ENCODE results near the gene TCHH.
"Not testable (repeated sequence)": the region's sequence is repeated elsewhere in the genome, so short reads cannot be mapped to it uniquely, and the experiment has no call there.

TCHH gene, protein sequence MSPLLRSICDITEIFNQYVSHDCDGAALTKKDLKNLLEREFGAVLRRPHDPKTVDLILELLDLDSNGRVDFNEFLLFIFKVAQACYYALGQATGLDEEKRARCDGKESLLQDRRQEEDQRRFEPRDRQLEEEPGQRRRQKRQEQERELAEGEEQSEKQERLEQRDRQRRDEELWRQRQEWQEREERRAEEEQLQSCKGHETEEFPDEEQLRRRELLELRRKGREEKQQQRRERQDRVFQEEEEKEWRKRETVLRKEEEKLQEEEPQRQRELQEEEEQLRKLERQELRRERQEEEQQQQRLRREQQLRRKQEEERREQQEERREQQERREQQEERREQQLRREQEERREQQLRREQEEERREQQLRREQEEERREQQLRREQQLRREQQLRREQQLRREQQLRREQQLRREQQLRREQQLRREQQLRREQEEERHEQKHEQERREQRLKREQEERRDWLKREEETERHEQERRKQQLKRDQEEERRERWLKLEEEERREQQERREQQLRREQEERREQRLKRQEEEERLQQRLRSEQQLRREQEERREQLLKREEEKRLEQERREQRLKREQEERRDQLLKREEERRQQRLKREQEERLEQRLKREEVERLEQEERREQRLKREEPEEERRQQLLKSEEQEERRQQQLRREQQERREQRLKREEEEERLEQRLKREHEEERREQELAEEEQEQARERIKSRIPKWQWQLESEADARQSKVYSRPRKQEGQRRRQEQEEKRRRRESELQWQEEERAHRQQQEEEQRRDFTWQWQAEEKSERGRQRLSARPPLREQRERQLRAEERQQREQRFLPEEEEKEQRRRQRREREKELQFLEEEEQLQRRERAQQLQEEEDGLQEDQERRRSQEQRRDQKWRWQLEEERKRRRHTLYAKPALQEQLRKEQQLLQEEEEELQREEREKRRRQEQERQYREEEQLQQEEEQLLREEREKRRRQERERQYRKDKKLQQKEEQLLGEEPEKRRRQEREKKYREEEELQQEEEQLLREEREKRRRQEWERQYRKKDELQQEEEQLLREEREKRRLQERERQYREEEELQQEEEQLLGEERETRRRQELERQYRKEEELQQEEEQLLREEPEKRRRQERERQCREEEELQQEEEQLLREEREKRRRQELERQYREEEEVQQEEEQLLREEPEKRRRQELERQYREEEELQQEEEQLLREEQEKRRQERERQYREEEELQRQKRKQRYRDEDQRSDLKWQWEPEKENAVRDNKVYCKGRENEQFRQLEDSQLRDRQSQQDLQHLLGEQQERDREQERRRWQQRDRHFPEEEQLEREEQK (N-terminal part only)

DNA sequence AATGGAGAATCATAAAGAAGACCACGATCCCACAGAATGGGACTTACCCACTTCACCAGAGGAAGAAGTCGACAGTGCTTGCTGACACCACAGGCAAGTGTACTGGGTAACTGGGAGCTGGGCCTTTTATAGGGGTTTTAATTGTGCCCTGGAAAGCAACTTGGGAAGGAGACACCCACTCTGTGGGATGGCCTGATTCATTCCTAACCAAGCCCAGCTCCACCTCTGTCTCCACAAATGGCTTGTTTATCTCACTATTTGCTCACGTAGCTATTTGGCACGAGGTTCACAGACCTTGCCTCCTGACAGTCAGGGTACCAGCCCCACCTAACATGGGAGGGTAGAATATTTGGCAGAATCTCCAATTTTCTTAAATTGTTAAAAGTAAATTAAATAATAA lies at the start of gene TCHH:
Gene TCHH, minus strand, starts transcription at position 101 of the 400 bp plus-strand sequence. CDS start 1,364 bp downstream, outside the sequence.
- DNase-seq: no peak

DNA sequence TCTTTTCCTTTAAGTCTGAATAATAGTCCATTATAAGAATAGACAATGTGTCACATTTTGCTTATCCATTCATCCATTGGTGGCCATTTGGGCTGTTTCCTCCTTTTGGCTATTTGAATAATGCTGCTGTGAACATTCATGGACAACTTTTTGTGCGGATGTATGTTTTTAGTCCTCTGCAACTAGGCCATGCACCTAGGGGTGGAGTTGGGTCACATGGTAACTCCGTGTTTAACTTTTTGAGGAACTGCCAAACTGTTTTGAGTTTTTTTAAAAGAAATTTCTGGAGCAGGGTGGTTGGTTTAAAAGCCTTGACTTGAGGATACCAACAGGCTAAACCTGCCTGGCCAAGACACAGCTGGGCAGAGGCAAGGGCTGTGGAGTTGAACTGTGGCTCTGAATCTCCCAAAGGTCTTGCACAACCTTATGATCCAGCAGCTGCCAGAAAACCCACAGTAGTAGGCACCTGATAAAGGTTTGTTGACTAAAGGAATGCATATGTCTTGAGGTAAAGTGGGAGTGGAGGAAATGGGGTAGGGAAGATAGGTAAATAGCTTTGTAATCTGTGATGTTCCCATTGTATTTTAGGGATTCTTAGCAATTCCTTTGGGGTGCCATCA lies 49.4 kb upstream of the TCHH start:
- DNase-seq: no peak

DNA sequence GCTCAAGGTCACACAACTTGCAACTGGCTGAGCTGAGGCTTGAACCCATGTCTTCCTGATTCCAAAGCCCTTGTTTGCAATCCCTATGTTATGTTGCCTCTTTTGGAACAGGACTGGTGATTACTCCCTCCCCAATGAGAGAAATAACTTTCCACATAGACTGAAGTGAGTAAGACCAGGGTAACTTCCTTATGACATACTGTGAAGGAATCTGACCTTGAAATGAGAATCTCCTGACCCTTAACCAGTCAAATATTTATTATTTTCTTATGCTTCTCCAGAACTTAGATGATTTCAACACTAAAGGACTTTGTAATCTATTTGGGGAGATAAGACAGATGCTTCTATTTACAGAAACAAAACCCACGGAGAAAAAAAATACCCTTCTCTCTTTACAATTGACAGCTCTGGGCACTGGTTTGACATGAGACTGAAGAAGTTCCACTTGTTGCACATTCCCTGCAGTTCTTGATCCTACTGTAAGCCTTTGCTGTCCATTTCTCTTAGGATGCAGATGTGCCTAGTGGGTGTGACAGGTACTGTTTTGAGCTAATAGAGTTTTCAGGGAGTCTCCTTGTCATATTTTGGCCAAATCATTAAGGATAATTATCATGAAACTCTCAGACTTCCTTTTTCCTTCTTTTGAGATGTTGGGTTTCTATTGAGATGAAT lies 47.7 kb upstream of the TCHH start:
- no peak for DNase-seq

DNA sequence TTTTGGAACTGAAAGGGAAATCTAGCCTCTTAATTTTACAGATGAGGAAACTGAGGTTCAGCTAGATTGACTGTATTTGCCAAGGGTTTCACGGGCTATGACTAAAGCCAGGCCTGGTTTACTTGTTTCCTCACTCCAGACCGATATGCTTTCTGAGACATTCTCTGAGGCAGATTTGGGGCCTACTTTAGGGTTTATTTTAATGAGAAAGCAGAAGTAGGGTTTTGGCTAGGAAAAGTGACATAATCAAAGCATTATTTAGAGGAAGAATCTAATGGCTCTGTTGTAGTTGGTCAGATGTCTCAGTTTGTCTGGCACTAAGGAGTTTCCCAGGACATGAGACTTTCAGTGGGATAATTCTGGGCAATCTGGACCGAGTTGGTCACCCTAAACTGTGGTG lies 45.3 kb upstream of the TCHH start:
- no peak for DNase-seq

DNA sequence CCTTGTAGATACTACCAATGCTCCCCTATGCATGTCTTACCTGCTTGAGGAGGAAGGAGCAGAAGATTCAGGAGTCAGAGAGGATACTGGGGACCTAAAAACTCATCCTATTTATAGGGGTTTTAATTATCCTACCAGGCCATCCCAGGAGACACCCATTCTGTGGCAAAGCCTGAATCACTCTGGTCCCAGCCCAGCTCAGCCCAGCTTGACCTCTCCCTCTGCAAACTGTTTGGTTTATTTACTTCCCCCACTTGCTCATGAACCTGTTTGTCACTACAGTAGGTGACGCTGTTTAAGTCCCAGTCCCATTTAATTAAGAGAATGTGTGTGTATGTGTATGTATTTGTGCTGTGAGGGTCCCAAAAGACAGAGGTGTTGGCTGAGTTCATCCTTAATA lies 43.9 kb upstream of the TCHH start, which contains the start of gene RPTN:
Gene RPTN, minus strand, starts transcription at position 85 of the 400 bp plus-strand sequence. CDS start 1,339 bp downstream, outside the sequence.
- no peak for DNase-seq

DNA sequence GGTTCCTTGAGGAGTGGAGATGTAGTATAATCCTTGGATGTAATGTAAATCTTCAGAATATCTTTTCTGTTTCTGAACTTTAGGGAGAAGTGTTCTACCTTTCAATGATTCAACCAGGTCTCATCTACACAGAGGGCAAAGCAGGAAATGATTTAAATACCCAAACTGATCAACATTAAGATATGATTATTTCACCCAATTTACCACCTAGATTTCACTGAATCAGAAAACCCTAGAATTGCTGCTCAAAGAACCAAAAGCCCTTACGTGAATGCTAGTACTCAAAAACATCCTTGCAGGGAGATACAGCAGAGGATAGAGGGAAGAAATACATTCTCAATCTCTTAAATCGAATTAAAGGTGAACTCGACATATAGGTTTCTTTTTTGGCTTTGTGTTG lies 38.8 kb upstream of the TCHH start:
- DNase-seq: no peak

DNA sequence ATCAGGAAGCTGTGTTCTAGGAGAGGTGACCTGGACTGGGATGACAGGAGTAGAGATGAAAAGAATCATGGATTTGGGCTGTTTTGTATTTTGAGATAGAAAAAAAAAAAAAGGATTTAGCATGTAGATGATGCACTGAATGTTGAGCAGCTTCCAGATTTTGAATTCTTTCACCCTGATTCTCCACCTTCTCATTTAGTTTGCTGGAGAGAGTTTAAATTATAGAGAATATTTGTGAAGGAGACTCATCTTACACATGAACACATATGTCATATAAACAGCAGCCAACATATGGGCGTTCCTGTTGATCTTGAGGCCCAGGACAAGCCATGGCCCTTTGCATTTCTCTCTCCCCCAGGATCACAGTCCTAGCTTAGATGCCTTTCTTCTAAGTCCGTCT lies 36.4 kb upstream of the TCHH start:
- no peak for DNase-seq

DNA sequence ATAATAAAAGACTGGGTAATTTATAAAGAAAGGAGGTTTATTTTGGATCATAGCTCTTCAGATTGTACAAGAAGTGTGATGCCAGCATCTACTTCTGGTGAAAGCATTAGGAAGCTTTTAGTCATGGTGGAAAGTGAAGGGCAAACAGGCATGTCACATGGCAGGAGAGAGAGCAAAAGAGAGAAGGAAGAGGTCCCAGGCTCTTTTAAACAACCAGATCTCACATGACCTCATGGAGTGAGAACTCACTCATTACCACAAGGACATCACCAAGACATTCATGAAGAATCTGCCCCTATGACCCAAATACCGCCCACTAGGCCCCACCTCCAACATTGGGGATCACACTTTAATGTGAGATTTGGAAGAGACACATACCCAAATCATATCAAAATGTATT lies 33.7 kb upstream of the TCHH start:
- no peak for DNase-seq

DNA sequence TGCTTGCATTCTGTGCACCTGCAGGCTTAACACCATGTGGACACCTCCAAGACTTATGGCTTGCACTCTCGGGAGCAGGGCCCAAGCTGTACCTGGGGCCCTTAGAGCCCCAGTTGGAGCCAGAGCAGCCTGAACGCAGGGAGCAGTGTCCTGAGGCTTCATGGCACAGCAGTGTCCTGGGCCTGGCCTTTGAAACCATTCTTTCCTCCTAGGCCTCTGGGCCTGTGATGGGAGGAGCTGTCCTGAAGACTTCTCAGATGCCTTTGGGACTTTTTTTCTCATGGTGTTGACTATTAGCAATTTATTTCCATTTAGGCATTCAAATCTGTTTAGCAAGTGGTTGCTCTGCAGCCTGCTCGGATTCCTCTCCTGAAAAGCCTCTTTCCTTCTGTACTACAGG lies 32.8 kb upstream of the TCHH start:
- no peak for DNase-seq

DNA sequence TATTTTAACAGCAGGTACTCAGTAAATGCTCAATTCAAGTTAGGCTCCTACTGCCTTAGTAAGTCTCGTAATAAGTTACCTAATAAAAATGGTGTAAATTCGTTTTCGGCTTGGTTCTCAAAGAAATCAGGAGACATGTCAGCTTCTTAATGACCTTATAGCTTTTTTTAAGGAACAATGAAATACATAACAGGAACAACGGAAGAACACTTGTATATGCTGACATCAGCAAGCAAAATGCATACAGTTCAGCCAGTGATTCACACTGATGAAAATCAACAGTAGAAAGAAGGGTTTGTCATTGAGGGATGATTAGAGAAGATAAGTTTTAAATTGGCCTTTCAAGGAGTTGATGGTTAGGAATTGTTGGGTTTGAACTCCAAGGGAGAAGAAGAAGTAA lies 30.5 kb upstream of the TCHH start:
- no peak for DNase-seq

DNA sequence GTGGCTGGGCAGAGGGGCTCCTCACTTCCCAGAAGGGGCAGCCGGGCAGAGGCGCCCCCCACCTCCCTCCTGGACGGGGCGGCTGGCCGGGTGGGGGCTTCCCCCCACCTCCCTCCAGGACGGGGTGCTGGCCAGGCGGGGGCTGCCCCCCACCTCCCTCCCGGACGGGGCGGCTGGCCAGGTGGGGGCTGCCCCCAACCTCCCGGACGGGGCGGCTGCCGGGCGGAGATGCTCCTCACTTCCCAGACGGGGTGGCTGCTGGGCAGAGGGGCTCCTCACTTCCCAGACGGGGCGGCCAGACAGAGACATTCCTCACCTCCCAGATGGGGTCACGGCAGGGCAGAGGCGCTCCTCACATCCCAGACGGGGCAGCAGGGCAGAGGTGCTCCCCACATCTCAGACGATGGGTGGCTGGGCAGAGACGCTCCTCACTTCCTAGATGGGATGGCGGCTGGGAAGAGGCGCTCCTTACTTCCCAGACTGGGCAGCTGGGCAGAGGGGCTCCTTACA lies 29.5 kb upstream of the TCHH start:
- DNase-seq: not testable (repeated sequence)

DNA sequence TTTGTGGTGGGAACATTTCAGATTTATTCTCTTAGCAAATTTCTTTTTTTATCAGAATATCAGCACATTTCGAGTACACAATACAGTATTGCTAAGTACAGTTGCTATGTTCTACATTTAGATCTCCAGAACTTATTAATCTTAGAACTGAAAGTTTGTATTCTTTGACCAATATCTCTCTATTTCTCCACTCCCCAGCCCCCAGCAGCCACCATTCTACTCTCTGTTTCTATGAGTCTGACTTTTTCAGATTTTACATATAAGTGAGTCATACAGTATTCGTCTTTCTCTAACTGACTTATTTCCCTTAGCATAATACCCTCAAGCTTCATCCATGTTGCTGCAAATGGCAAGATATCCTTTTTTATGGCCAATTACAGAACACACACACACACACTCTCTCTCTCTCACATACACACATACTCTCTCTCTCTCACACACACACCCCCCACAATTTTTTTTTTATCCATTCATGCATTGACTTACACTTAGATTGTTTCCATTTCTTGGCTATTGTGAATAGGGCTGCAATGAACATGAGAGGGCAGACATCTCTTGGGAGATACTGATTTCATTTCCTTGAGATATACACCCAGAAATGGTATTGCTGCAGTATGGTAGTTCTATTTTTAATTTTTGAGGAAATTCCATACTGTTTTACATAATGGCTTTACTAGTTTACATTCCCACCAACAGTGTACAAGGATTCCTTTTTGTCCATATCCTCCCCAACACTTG lies 28.1 kb upstream of the TCHH start:
- DNase-seq: no peak

DNA sequence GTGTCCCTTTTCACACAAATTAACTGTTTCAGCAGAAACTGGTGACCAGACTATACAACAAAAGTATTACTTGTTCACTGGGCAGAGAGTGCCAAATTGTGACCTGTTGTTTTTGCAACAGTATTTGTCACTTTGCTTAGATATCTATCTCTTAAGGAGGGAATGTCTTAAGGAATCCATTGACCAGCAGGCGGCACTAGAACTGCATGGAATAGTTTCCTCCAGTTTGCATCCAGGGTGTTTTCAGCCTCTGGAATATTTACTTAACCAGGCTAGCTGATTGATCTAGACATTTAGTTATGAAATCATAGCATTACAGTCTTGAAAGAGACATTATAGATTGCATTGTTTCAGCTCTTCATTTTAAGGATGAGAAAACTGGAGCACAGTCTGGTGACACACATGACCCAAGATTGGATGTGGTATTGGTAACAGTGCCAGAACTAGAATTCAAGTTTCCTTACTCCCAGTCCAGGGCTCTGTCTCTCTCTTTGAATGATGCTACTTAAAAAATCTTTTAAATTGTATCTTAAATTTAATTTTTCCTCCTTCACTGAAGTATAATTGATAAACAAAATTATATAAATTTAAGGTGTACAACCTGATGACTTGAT lies 26.8 kb upstream of the TCHH start:
- DNase-seq: no peak

DNA sequence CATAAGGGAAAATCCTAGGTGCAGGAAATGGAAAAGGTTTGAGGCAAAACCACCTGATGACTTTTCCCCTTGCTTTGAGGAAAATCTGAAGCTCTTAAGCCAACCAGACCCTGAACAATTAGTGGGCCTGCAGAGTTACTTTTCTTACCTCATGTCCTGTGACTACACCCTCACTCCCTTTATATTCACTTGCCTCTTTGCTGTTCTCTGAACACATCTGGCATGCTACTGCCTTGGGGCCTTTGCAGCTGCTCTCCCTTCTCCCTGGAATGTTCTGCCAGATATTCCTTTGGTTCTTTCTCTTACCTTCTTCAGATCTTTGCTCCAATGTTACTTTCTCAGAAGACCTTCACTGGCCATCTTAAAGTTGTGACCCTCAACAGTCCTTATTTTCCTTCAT lies 22.0 kb upstream of the TCHH start:
- DNase-seq: no peak

DNA sequence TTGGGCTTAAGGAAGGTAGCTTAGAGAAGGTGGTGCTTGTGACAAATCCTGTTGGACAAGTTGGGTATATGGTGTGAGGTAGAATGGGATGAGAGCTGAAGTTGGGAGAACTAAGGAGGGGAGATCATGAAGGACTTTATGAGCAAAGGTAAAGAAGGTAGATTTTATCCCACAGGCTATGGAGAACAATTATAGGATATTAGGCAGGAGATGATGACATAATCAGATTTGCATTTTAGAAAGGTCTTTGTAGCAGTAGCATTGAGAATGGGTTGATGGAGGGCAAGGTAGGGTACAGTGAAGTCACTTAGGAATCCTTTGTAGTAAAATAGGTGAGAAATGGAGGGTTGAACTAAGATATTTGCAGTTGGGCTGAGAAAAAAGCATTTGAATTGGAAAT lies 14.9 kb upstream of the TCHH start:
- DNase-seq: no peak

DNA sequence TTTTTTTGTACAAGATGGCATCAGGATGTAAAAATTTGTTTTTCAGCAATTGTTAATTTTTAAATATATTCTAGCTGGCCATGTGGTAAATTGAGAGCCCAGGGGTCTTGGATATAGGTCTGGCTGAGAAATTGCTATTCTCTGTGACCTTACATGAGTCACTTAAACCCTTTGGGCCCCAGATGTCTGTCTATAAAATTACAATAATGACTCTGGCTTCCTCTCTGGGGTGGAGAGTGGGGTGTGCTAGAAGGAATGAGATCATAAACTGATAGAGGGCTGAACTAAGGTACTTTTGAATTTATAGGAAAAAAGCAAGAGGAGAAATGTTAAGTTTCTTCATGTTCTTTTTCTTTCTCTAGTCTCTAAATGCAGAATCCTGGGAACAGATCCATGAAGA lies 12.4 kb upstream of the TCHH start:
- DNase-seq: no peak

DNA sequence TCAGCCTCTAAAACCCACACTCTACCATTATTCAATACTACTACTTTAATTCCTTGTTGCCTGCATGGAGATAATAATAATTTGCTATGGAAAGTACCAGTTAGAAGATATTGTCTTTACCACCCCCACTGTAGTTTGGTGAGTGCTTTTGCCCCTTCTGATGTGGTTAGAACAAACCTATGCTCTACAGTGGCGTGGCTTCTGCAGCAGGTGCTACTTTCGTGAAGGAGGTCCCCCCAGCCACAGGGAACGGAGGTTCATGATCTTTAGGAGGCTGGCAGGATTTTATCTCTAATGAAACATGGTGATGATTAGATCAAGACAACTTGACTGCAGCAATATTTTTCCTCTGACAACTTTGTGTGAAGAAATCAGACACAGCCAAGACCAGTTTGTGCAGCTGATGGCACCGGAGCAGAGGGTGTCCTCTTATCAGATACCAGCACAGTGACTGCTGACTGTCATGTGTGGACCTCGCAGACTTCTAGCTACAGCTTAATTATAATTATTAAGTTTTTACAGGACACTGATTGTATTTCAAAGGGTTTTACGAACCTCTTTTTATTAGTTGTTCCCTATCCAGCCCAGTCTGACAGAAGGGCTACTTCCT lies 10.7 kb upstream of the TCHH start:
- DNase-seq: no peak

DNA sequence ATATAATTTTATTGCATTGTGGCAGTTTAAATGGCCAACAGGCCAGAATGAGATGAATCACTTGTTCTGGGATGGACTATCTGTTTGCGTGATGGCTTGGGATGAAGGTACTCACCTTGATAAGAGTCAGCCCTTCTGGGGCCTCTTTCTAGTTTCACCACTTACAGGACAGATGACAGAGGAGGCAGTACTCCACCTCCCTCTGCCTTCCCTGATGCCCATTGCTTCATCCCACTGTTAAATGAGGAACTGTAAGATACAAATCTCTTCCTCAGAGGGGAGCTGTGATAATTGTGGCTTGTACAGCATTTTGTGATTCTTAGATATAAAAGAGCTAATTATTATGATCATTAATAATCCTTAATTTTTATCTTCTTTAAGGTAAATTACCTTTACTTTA lies 3.7 kb upstream of the TCHH start:
- DNase-seq: no peak

DNA sequence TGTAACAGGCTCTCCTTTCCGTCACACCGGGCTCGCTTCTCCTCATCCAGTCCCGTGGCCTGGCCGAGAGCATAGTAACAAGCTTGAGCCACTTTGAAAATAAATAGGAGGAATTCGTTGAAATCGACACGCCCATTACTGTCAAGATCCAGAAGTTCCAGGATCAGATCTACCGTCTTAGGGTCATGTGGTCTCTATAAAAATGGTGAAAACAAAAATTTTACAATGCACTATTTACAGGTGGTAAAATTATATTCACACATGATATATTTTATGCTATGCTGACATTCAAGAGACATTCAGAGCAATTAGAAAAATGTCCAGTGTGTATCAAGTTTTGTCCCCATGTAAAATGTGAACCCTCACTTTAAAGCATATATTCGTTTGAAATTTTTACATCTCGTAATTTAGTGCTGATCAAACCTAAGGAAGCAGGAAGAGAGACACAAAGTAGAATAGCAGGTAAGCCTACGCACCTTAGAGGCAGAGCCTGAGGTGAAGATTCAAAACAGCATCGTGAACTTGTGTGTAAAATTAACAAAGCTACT lies 2.3 kb downstream of the TCHH start:
- DNase-seq: no peak
